Epithelial cell of prostate (primary cell): ENCODE measurements around the gene BCL11B.
A peak's percentile ranks its signal among the peaks of the same experiment; 100 is the strongest.

ENCODE experiments used
- DNase-seq: peaks from one replicate; pipeline ENCODE4 v3.0.0-alpha.2; 2011; ENCODE audit warnings: low read depth, low spot score
- H3K27ac ChIP-seq: fragments of 450-650 bp; 2 replicates; pipeline ENCODE4 v1.5.1; 2017; ENCODE audit warnings: mild to moderate bottlenecking

The BCL11B gene

DNA sequence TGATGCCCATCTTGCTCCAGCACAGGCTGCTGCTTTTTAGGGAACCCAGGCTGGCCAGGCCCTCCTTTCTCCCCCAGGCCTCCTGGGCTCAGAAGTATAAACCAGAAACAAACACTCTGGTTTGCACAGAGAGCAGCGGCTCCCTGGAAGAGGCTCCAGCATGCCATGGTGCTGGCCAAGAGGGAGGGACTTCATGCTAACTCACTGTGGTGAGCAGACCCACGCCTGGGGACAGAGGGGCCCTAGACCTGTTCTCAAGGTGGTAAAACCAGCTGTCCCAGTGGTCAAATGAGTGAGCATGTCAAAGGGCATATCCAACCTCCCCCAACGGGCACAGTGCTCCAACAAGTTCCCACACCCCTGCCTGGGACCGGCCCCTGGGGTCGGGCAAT is 15.5 kb downstream of the BCL11B start:
- DNase-seq, result no peak
- no peak overlapping the region for H3K27ac ChIP-seq

GRCh38 chr14:99255621-99256482 is 16.1 kb downstream of the BCL11B start:
- H3K27ac ChIP-seq, result no peak overlapping the region
- no peak for DNase-seq

DNA sequence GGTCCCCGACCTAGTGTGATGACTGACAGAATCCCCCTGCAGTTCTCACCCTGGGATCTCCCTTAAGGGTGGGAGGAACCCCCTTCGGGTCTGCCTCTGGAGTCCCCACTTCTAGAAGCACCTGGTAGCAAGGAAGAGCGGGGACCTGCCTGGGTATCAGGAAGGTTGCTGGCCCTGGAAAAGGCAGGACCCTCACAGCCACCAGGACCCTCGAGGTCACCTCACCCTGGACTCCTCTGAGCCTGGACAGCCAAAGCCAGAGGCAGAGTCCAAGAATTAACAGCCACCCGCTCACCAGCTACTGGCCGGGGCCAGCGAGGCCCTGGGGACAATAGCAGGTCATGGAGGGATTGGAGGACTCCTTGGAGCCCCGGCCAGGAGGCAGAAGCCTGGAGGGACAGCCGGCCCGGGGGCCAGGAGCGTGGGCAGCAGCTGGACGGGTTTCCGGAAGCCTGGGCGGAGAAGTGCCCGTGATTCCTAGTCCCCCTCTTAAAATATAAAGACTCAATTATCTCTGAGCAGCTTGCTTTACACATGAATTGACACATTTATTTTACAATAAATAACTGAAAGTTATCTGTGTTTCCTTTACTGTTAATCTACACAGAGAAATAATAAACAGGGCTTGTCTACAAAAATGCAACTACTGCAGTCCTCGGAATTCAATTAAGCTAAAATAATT is 17.5 kb downstream of the BCL11B start:
- no peak for DNase-seq
- no peak overlapping the region for H3K27ac ChIP-seq

GRCh38 chr14:99253890-99254289 is 18.1 kb downstream of the BCL11B start:
- DNase-seq, result no peak
- no peak overlapping the region for H3K27ac ChIP-seq

DNA sequence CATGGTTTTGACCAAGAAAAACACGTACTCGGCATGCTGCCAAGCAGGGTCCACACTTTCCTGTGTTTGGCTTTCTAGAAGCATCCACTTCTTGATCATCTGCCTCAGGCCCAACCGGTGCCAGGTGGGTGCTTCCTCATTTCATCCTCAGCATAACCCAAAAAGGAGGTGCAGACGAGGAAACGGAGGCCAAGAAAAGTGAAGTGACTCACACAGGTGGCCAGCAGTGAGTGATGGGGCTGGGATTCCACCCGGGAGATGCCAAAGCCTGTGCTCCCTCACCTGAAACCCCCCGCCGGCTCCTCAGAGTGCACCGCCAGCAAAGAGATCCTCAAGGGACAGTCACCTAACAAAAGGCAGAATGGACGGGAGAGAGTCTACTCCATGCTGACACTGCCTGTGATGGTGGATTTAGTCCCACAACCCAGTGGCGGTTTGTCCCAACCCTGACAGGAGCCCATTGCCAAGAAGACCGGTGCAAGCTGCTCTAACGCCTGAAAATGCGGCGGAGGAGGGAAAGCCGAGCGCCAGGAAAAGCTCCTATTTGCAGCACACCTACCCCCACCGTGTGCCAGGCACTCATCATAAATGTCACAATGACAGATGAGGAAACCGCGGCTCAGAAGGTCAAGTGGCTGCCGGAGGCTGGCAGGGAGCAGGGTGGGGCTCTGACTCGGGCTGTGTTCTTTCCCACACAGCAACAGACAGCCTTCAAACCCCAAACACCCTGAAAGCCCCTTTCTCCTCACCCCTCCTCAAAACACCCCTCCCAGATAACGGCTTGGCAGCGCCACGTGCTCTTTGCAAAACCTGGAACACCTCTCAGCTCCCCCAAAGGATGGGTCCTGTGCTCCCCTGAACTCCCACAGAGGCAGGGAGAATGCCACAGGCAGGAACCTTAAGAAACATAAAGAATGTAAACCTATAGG is 18.8 kb downstream of the BCL11B start:
- no peak for DNase-seq
- H3K27ac ChIP-seq, result no peak overlapping the region

DNA sequence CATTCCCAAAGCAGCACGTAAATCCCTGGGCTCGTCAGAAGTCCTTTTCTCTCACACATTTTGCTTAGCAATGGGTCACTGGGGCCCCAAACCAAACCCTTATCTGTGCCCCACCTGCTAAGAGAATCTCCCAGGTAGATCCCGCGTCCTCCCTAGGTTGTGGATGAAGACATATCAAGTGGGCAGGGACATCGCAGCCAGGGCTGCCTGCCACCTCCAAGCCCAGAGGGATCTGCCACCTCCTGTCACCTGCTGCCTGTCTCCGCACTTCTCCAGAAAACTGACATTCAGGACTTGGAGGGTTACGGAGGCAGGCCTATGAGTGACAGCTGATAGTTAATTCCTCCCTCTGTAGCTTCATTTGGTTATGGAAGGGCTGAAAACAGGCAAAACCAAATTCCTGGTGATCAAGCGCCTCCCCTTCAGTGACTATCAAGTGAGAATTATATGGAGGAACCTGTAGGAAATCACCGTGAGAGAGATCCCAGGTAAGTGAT is 19.5 kb downstream of the BCL11B start:
- DNase-seq, result no peak

DNA sequence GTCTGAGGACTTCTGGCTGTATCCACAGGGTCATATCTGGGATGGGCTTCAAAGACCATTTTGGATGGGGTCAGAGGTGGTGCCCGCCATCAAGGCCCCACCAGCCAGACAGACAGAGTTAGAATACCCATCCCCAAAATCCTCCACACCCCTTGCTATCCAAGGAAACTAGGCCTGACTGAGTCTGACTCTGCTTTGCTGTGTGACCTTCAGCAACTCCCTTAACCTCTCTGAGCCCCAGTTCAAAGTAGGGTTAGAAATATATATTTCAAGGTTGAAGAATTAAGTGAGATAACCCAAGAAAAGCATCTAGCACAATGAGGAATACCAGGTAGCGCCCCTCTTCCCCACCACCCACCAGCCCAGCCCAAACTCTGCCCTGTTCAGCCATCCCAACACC is 20.3 kb downstream of the BCL11B start:
- no peak for DNase-seq
- H3K27ac ChIP-seq, result no peak overlapping the region

More for the DNA sequence above, 19.5 kb downstream of the BCL11B start:
- H3K27ac ChIP-seq, result no peak overlapping the region

GRCh38 chr14:99250636-99251208 is 21.3 kb downstream of the BCL11B start:
- H3K27ac ChIP-seq, result no peak overlapping the region
- no peak for DNase-seq

DNA sequence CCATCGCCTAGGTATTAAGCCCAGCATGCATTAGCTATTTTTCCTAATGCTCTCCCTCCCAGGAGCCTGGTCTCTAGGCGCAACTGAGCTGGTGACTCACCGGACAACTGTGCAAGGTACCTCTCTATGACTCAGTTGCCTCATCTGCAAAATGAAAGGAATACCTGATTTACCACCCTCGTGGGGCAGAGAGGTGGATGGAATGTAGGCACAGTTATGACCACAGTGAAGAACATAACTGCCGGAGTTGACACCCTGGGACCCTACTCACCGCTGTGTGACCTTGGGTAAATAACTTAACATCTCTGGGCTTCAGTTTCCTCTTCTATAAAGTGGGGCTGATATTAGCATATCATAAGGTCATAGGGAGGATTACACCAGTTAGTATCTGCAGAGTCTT is 22.6 kb downstream of the BCL11B start:
- DNase-seq, result peak; percentile 34
- no peak overlapping the region for H3K27ac ChIP-seq

GRCh38 chr14:99248761-99249171 is 23.2 kb downstream of the BCL11B start:
- no peak overlapping the region for H3K27ac ChIP-seq
- no peak for DNase-seq

DNA sequence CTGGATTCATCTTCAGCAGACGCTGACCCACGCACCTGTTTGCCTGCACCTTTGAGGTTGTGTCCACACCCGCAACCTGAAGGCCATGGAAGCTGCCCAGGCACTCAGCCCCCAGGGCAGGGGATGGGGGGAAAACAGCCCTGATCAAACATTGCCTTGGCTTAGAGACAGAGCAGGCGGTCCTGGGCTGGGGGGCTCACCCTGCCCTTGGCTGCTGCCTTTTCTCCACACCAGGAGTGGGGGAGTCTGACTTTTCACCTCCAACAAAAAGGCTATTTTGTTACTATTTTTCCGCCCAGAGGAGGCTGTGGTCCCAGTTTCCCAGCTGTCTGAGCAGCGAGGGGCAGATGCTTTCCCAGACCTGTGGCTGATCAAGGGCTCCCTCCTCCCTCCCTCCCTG is 24.2 kb downstream of the BCL11B start:
- no peak overlapping the region for H3K27ac ChIP-seq
- DNase-seq, result no peak

GRCh38 chr14:99247101-99247729 is 24.8 kb downstream of the BCL11B start:
- DNase-seq, result no peak
- H3K27ac ChIP-seq, result no peak overlapping the region

DNA sequence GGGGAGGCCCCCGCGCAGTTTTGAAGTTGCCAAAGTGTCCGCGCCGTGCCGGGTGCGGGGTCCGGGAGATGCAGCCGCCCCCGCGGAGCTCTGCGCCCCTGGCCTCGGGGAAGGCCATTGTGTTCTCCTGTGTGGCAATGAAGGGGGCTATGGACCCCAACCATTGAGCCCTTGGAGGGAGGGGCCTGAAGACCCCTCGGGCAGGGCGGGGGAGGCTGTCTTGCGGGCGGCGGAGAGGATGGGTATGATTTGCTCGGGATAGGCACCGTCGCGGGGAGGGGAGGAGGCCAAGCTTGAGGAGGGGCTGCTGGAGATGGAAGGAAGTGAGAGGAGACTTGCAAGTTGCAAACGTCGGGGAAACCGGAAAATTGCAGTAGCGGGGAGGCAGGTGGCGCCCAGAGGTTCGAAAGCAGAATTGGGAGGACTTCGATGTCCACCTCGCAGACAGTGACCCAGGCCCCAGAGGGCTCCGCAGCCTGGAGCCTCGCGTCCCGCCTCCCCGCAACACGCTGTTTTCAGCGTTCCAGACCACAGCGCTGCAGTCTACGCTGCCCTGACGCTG is 25.4 kb downstream of the BCL11B start:
- no peak overlapping the region for H3K27ac ChIP-seq
- DNase-seq, result no peak

- peak overlapping the region; percentile 68 for H3K27ac ChIP-seq
- DNase-seq, result no peak
Observed at GRCh38 chr14:99245564-99246511, 26.2 kb downstream of the BCL11B start.

DNA sequence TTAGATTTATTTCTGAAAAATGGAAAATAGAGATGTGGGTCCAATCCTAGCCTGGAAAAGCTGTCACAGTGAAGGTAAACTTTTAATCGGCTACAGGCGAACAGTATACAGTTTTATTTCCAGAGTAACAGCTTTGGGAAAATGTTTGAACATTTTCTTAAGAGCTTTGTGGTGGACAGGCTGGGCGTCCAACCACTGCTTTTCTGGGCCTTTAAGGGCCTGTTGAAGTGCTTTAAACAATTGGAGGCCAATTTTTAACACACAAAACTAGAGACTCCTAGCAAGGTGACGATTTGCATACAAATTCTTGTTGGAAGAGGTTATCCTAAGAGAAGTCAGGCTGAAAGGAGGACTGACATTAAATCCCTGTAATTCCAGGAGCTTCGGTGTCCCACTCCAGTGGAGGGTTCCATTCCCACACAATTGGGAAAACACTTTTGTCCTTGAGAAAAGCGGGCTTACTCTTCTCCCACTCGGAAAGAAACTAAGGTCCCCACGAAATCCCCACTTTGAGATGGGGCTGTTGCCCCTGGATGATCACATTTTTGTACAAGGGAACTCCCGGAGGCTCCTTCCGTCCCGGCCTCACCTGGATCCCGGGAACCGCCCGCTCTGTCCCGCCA is 26.9 kb downstream of the BCL11B start:
- DNase-seq, result no peak
- peak overlapping the region; percentile 68 for H3K27ac ChIP-seq

DNA sequence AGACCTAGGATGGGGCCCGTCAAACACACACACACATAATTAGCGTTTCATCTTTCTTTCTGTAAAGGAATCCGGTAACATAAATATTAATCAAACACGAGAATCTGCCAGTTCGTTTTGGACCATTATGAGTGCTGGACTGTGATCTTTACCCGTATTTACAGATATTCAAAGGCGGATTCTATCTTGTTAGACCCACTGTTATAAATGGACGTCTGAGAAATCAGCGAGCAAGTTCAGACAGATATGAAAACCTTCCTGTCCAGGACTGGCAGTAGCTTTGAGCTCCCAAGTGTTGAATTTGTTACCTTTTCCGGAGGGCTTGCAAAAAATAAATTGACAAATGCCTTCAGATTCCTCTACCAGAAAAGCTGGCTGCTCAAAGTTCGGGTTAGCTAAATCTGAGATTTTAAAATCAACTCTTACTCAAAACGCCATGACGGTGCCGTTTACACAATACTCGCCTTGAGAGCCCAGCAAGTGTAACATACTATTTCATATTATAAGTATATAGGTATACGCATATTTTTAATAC is 27.6 kb downstream of the BCL11B start:
- peak overlapping the region; percentile 68 for H3K27ac ChIP-seq
- DNase-seq, result no peak
